Measurements from ENCODE around the gene F7.

- TF ChIP-seq CTCF (IDR thresholded peaks at IDR 0.05; ENCODE audit: low read depth, low read length) (no peak), EZH2phosphoT487 (IDR thresholded peaks at IDR 0.05; ENCODE audit: low read depth) (no peak)
Measured at GRCh38 chr13:113167575-113167974, 62.0 kb downstream of the F7 start.
